GM12864 (cell line): Measurements from ENCODE around the gene RPRD1B.

Experiments used
- DNase-seq: peaks from one replicate; pipeline ENCODE4 v3.0.0-alpha.2; 2011; ENCODE audit warnings: low read depth
- H3K4me3 ChIP-seq: 2 replicates; pipeline ENCODE4 v1.5.1; 2011; ENCODE audit warnings: mild to moderate bottlenecking, low read depth, low read length, control low read depth
- CTCF ChIP-seq: IDR thresholded peaks from 2 replicates; pipeline ENCODE4 v1.5.1; 2011; ENCODE audit warnings: low read depth, mild to moderate bottlenecking, moderate library complexity, low read length, control low read depth, inconsistent platforms; ENCODE audit errors: missing control alignments

Gene RPRD1B

GRCh38 chr20:38121741-38122140 lies 88.2 kb downstream of the RPRD1B start:
- no peak overlapping the region for H3K4me3 ChIP-seq
- no peak for TF ChIP-seq CTCF
- no peak for DNase-seq

- TF ChIP-seq CTCF: no peak
- no peak for DNase-seq
- H3K4me3 ChIP-seq: no peak overlapping the region
Measured at GRCh38 chr20:38123021-38123587, 89.6 kb downstream of the RPRD1B start.

- no peak for DNase-seq
- no peak overlapping the region for H3K4me3 ChIP-seq
- no peak for TF ChIP-seq CTCF
Measured at GRCh38 chr20:38125157-38126056, 91.9 kb downstream of the RPRD1B start.

GRCh38 chr20:38126146-38126921 lies 92.8 kb downstream of the RPRD1B start:
- DNase-seq: no peak
- H3K4me3 ChIP-seq: no peak overlapping the region
- TF ChIP-seq CTCF: no peak

- no peak for DNase-seq
- TF ChIP-seq CTCF: no peak
- no peak overlapping the region for H3K4me3 ChIP-seq
Measured at GRCh38 chr20:38126932-38127621, 93.5 kb downstream of the RPRD1B start.

- no peak for TF ChIP-seq CTCF
- no peak for DNase-seq
Measured at GRCh38 chr20:38127920-38128528, 94.5 kb downstream of the RPRD1B start.

More at GRCh38 chr20:38127920-38128528, 94.5 kb downstream of the RPRD1B start:
- H3K4me3 ChIP-seq: no peak overlapping the region
